Epithelial cell of esophagus (primary cell): Measurements from ENCODE around the gene HDAC4.

ENCODE experiments used
- DNase-seq: peaks from one replicate; pipeline ENCODE4 v3.0.0; 2010; ENCODE audit warnings: low read depth
- H3K4me3 ChIP-seq: 2 replicates; pipeline ENCODE4 v1.5.1; 2011; ENCODE audit warnings: mild to moderate bottlenecking, low read length, control low read depth
- TF ChIP-seq, protein P1 (sequence below): IDR thresholded peaks from 2 replicates; pipeline ENCODE4 v1.5.1; 2011; ENCODE audit warnings: low read depth, mild to moderate bottlenecking, low read length, control low read depth, inconsistent platforms; ENCODE audit not compliant: insufficient read depth; ENCODE audit errors: missing control alignments

The HDAC4 gene

DNA sequence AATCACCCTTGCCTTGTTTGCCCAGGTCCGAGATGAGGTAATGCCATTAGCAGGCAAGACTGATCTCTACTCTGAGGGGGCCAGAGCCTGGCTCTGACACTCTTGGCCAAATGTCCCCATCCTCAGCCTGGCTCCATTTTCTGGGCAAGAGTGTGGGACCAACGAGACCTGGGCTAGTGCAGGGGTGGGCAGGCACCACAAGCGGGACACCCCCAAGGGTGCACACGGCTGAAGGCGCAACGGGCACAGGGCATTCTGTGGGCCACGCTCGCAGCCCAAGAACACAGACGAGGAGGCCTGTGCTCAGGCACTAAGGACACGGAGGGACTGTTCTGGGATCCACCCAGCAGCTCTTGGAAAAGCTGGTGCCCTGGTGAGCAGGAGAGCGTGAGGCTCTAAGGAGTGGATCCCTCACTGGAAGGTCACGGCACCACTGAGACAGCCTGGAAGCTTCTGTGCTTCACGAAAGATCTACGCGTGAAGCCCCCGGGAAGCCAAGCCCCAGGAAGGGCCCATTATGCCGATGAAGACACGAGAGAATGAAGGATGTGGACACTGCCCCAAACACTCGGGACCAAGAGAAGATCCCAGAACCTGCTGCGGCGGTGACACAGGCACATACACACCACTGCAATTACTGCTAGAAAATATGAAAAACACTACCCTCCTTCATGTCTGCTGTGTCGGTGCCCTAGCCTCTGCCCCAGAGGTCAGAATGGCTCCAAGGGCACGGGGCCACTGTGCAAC is 138.2 kb downstream of the HDAC4 start:
- TF ChIP-seq, protein P1, sequence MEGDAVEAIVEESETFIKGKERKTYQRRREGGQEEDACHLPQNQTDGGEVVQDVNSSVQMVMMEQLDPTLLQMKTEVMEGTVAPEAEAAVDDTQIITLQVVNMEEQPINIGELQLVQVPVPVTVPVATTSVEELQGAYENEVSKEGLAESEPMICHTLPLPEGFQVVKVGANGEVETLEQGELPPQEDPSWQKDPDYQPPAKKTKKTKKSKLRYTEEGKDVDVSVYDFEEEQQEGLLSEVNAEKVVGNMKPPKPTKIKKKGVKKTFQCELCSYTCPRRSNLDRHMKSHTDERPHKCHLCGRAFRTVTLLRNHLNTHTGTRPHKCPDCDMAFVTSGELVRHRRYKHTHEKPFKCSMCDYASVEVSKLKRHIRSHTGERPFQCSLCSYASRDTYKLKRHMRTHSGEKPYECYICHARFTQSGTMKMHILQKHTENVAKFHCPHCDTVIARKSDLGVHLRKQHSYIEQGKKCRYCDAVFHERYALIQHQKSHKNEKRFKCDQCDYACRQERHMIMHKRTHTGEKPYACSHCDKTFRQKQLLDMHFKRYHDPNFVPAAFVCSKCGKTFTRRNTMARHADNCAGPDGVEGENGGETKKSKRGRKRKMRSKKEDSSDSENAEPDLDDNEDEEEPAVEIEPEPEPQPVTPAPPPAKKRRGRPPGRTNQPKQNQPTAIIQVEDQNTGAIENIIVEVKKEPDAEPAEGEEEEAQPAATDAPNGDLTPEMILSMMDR, result no peak
- DNase-seq, result no peak
- H3K4me3 ChIP-seq, result no peak overlapping the region

DNA sequence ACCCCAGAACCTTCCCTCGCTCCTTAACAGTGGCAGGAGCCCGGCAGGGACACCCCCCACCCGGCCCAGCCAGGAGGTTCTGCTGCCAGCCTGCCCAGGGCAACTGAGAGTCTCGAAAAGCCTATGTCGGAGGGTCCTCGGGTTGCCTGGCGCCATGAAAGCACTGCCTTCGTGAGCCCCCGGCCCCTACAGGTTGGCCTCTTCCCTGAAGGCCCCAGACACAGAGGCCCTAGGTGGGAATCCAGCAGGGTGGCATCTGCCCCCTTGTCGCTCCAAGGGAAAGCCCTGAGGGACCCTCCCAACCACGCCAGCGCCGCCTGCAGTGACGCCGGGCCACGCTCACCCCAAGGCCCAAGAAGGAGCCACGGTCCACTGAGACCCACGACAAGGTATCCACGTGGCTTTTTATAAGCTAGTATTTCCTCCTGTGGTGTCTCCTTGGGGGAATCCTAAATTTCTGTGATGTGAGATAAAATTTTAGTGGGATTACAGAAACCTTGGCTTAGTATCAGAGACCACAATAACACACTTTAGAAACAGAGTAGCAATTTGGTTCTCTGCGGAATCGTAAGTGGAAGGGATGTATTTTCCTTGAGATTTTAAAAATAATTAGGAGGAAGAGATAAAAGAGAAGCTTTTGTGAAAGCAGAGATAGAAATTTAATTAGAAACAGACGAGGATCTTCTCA is 138.9 kb downstream of the HDAC4 start:
- TF ChIP-seq, protein P1, result no peak
- H3K4me3 ChIP-seq, result no peak overlapping the region
- DNase-seq, result no peak

DNA sequence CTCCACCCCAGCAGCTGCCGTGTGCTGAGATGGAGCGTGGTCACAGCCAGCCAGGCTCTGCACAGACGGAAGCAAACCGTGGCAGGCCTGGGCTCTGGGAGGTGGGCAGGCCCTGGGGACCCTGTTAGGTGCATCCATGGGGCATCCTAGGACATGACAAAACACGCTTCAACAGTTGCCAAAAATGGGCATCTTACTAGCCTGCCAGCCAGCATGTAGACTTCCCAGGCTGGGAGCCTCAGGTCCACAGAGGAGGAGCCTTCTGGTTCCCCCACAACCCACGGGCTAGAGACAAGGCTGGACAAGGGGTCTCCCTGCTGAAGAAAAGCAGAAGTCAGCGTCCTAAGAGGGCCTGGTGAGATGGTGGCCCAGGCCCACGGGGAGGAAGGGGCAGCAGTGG is 139.5 kb downstream of the HDAC4 start:
- no peak for DNase-seq
- TF ChIP-seq, protein P1, result no peak
- H3K4me3 ChIP-seq, result no peak overlapping the region

DNA sequence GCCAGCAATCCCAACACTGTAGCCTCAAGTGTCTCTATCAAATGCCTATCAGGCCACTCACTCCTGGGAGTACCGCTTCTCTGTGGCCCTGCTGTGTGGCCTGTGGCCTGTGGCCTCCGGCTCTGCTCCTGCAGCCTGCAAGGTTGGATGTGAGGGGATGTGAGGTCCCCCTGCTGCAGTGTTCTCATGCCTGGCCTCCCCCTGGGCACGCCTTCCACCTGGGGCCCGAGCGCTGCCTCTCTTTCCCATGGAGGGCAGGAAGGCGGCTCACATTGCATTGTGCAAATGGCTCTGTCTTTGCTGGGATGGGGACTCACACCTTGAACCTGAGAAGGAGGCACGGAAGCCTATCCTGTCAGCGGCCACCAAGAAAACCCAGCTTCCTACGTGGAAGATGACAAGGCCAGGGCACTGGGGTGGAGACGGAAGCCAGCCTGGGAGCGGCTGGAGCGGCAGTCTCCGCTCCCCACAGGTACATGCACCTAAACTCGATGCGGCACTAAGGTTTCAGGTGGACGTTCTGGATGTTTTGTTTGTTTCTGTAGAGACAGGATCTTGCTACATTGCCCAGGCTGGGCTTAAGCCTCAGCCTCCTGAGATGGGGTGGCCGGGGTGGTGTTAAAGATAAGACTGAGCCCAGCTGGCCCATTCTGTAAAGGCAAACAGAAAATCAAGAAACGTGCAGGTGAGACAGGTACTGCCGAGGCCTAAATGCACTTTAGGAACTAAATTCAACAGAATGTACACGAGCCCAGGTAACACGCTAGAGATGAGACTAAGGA is 140.1 kb downstream of the HDAC4 start:
- DNase-seq, result no peak
- TF ChIP-seq, protein P1, result no peak
- no peak overlapping the region for H3K4me3 ChIP-seq

DNA sequence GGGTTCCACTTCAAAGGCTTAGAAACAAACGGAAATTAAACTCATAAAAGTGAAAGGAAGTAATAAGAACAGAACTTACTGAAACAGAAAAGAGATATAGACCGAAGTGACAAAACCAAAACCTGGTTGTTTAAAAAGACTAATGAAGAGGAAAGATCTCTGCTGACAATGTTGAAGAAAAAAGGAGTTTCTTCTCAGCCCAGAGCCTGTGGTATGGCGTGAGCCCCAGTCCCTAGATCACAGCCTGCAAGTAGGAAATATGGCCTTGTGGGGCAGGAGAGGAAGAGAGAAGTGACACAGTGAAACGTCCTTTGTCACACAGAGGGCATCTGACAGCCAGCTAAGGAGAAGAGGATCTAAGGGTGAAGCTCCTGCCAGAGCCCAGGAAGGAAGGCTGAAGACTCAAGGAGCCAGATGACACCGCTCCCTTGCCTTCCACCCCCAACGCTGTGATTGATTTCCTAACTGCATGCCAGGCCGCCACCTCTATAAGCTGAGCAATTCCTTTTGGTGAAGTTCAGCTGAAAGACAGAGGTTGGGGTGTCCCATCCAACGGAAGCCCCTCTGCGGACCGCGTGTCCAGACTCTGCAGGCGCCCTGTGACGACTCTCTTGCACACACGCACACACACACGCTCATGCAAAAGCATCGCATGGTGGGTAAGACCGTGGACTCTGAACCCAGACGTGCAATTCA is 141.1 kb downstream of the HDAC4 start:
- no peak for DNase-seq
- TF ChIP-seq, protein P1, result no peak
- no peak overlapping the region for H3K4me3 ChIP-seq

DNA sequence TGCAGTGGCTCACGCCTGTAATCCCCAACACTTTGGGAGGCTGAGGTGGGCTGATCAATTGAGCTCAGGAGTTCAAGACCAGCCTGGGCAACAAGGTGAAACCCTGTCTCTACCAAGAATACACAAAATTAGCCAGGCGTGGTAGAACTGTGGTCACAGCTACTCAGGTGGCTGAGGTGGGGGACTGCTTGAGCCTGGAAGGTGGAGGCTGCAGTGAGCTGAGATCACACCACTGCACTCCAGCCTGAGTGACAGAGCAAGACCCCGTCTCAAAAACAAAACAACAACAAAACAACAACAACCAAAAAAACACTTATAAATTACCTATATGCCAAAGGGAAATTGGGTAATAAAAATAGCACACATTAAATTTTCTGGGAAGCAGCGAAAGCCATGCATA is 141.6 kb downstream of the HDAC4 start:
- no peak for DNase-seq
- TF ChIP-seq, protein P1, result no peak
- H3K4me3 ChIP-seq, result no peak overlapping the region
